ENCODE results near the gene FOXRED1. TPM values are rescaled to one million over a fixed set of nuclear protein-coding genes. Genes with fewer than 3 reads are reported as not detected.

The FOXRED1 gene
- total and polyA plus RNA-seq, 9 of the 15 experiments (the other 6 are each of a cell fraction or from before 2014, with no cell fraction given): 14.1 to 94.4 (median 53.1) TPM

GRCh38 chr11:126281245-126281644 lies 12.3 kb downstream of the FOXRED1 start:
- DNase-seq (ENCODE audit: extremely low read depth in 1 of 4, low spot score in 3 of 4) (no peak), ATAC-seq (no peak), FAIRE-seq (no peak)
- WGBS (ENCODE audit: insufficient coverage, low coverage, missing lambda C conversion rate): 46% methylated on average over 5 of the region's 6 CpGs
- H3K9ac ChIP-seq (ENCODE audit: insufficient read depth in 1 of 2, low read depth in 2 of 2, low read length in 2 of 2): peak overlapping the region in 1 of 2 experiments; percentile 74; a peak in 2 of 4 replicates
- no peaks in the 10 kb centered on the region; the same call in 1 of the 2 replicates for H4K20me1 ChIP-seq (replicated peaks; ENCODE audit: control insufficient read depth, insufficient read depth, low read length)
- POLR2A ChIA-PET: interaction anchor here (0.6 to 2.5 kb wide), 5 partner anchors 8 to 144 kb away, joined by 3 to 14 read pairs (median 4); partner anchors contain the start of genes FAM118B, FOXRED1, RPUSD4 and SRPRA
- no peaks in the 10 kb centered on the region for H3K9me1 ChIP-seq (ENCODE audit: control insufficient read depth, insufficient read depth, low read length)
- H3K27ac ChIP-seq (ENCODE audit: extremely low read depth, low read depth, low read length): no peak overlapping the region
- no peak overlapping the region for H3K4me3 ChIP-seq
- no peaks in the 10 kb centered on the region for H3K9me3 ChIP-seq (replicated peaks; ENCODE audit: control insufficient read depth, insufficient read depth, low read depth, low read length)
- H3K4me2 ChIP-seq (ENCODE audit: insufficient read depth, low read length): no peak overlapping the region
- BruUV-seq (replicated peaks): no TSS peak
- in situ Hi-C loops (cut with MboI): no loop called here
- no peaks in the 10 kb centered on the region for H3K27me3 ChIP-seq (ENCODE audit: control insufficient read depth in 2 of 2, insufficient read depth in 2 of 2, low read length in 2 of 2)
- H2AFZ ChIP-seq (ENCODE audit: low read depth, low read length): no peak overlapping the region
- H3K36me3 ChIP-seq (ENCODE audit: control insufficient read depth, insufficient read depth, low read length): peaks cover 17% of the 10 kb centered on the region; the same call in 2 of the 3 replicates
- CTCF ChIA-PET (ENCODE audit: low intra/inter-chr PET ratio): no interaction called here
- H3K79me2 ChIP-seq (ENCODE audit: control insufficient read depth, insufficient read depth, low read length): no peaks in the 10 kb centered on the region
- intact Hi-C loops (cut with micrococcal nuclease): no loop called here
- TF ChIP-seq JUN (IDR thresholded peaks at IDR 0.05; ENCODE audit: borderline replicate concordance, low read depth, low read length) (no peak), JUN (CRISPR knock-in tag; IDR thresholded peaks at IDR 0.05; ENCODE audit: borderline replicate concordance) (no peak), BCLAF1 (IDR thresholded peaks at IDR 0.05; ENCODE audit: borderline replicate concordance in 1 of 2, control insufficient read depth in 1 of 2, low read depth in 2 of 2, low read length in 1 of 2) (no peak), POU5F1 (IDR thresholded peaks at IDR 0.05; ENCODE audit: borderline replicate concordance, low read depth, low read length, partially characterized antibody) (no peak), ESRRB (CRISPR knock-in tag; IDR thresholded peaks at IDR 0.05; ENCODE audit: borderline replicate concordance) (no peak), KAT2B (IDR thresholded peaks at IDR 0.05; ENCODE audit: low read depth, low read length) (no peak), ZNF395 (CRISPR knock-in tag; IDR thresholded peaks at IDR 0.05) (no peak), STAT5B (CRISPR knock-in tag; IDR thresholded peaks at IDR 0.05) (no peak), THRA (IDR thresholded peaks at IDR 0.05) (no peak), HNRNPUL1 (IDR thresholded peaks at IDR 0.05; ENCODE audit: low read length) (no peak), BRD4 (IDR thresholded peaks at IDR 0.05) (no peak), MEF2A (IDR thresholded peaks at IDR 0.05; ENCODE audit: control insufficient read depth, low read depth, low read length) (no peak), ZNF766 (CRISPR knock-in tag; conservative IDR thresholded peaks at IDR 0.05) (no peak), UBTF (IDR thresholded peaks at IDR 0.05; ENCODE audit: borderline replicate concordance in 1 of 2, low read depth in 2 of 2, low read length in 2 of 2) (no peak)
- H3K4me1 ChIP-seq (replicated peaks in 1 of 2; ENCODE audit: control insufficient read depth in 2 of 2, insufficient read depth in 2 of 2, low read length in 2 of 2): peaks cover 19 to 26% of the 10 kb centered on the region in 2 experiments; a peak in 4 of 5 replicates

Data from K562 (cell line).